ENCODE data around the gene RTN4R. TPM values are rescaled to one million over a fixed set of nuclear protein-coding genes. Genes with fewer than 3 reads are reported as not detected.

RTN4R gene
- total and polyA plus RNA-seq, 2 of the 4 experiments (the other 2 are of a cell fraction): 0.18 to 0.94 TPM

DNA sequence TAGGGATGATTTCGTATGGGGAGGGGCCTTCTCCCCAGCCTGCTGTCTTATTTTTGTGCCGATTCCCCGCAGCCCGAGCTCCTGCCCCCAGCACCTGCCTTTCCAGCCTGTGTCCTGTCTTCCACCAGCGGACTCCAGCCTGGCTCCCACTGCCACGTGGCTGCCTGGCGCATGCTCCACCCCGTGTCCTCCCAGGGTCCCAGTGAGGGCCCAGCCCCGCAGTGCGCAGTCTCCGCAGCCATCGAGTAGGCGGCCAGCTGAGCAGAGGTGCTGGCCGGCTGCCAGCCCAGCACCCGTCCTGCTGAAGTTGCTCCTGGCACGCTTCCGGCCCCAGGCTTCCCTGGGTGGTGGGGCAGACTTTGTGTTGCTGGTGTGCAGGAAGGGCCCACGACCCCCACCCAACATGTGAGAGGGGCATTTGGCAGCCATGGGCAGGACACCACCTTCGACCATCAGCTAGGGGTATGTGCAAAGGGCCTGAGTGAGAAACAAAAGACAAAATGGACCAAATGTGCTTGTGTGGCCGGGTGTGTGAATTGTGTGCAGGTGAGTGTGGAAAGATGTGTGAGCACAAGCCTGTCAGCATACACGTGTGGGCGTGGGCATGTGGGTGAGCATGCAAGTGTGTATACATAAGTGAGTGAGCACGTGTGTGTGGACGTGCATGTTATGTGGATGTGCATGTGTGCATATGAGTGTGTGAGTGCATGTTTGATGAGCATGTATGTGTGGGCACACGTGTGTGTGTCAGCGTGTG, 55.9 kb downstream of the RTN4R start (continued):
- TF ChIP-seq NFE2L2 (IDR thresholded peaks at IDR 0.05; ENCODE audit: low read depth, low read length): no peak

DNA sequence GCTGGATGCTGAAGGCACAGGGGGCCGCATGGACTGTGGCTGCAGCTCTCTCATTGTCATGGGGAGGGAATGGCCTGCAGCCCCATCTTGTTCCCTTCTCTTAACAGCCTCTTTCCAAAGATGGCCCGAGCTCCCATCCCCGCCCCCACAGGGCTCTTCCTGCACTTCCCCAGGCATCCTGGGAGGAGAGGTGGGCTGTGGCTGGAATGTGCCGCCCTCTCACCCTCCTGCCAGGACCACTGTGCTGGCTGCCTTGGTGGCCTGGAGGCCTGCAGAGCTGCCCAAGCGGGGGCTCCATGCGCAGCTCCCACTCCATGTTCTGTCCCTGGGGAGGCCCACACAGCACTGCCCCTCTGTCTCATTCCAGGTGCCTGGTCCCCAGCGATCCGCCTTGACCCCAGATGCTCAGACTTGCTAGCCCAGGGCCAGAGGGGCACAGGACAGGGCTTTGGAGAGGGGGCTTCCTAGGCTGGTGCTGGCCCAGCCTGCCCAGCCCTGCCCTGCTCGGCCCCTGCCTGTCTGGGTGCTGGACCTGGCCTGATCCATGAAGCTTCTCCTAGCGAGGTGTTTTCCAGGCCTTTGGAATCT, 56.6 kb downstream of the RTN4R start:
- Histone ChIP-seq H3K4ac (ENCODE audit: low read depth, low read length) (no peak overlapping the region), H3K79me1 (ENCODE audit: low read depth in 1 of 2, low read length in 2 of 2) (peaks cover 0 to 12% of the 10 kb centered on the region in 2 experiments; a peak in 3 of 4 replicates), H3K27me3 (ENCODE audit: control insufficient read depth, insufficient read depth, low read length) (peaks cover 4% of the 10 kb centered on the region; the same call in 1 of the 2 replicates), H2BK20ac (ENCODE audit: low read depth, low read length) (no peak overlapping the region), H3K4me3 (ENCODE audit: insufficient read depth, low read depth, low read length) (no peak overlapping the region), H3K27ac (ENCODE audit: insufficient read depth, low read length) (no peak overlapping the region), H3K18ac (ENCODE audit: low read depth, low read length) (no peak overlapping the region), H3K36me3 (ENCODE audit: control insufficient read depth, insufficient read depth, low read length) (no peaks in the 10 kb centered on the region), H2AFZ (replicated peaks; ENCODE audit: low read length, poor library complexity) (peak overlapping the region; percentile 8), H3K9me3 (ENCODE audit: control insufficient read depth, insufficient read depth, low read length) (no peaks in the 10 kb centered on the region), H2AK5ac (ENCODE audit: low read depth, low read length) (no peak overlapping the region), H4K5ac (ENCODE audit: low read depth, low read length) (no peak overlapping the region), H3K9me1 (ENCODE audit: insufficient read depth, low read length) (peaks cover 8% of the 10 kb centered on the region; the same call in 1 of the 2 replicates), H3K23ac (ENCODE audit: low read depth, low read length) (no peak overlapping the region), H3K4me2 (ENCODE audit: low read depth, low read length) (no peak overlapping the region), H4K91ac (ENCODE audit: insufficient read depth, low read depth, low read length) (no peak overlapping the region), H3K4me1 (ENCODE audit: control insufficient read depth, insufficient read depth, low read length) (peaks cover 5% of the 10 kb centered on the region), H4K8ac (ENCODE audit: low read depth in 2 of 2, low read length in 2 of 2) (no peak overlapping the region), H2BK5ac (ENCODE audit: low read depth, low read length, poor library complexity, severe bottlenecking) (no peak overlapping the region), H3K14ac (replicated peaks; ENCODE audit: low read depth, low read length) (no peak overlapping the region), H2BK120ac (ENCODE audit: low read depth, low read length) (no peak overlapping the region), H2AK9ac (replicated peaks; ENCODE audit: low read depth, low read length, poor library complexity) (peak overlapping the region; percentile 36), H4K20me1 (ENCODE audit: insufficient read depth, low read length) (no peaks in the 10 kb centered on the region), H2BK15ac (ENCODE audit: low read depth, low read length) (no peak overlapping the region), H3K56ac (ENCODE audit: extremely low read depth, insufficient read depth, low read length) (no peak overlapping the region), H3K9ac (ENCODE audit: low read depth, low read length) (no peak overlapping the region)
- BruUV-seq (replicated peaks): no TSS peak
- dilution Hi-C loops (cut with HindIII; ENCODE audit: low sequenced_read_pairs, unreplicated experiment): no loop called here
- ChIA-PET CTCF (no interaction called here), POLR2A (ENCODE audit: unreplicated experiment) (no interaction called here)
- DNase-seq (no peak), ATAC-seq (ENCODE audit: low read depth) (no peak)
- intact Hi-C loops (cut with micrococcal nuclease): no loop called here
- in situ Hi-C loops (cut with MboI; ENCODE audit: low sequenced_read_pairs): no loop called here
- WGBS, 2 experiments (ENCODE audit: extremely low coverage in 2 of 2, insufficient read length in 1 of 2): 100% methylated on average over 2 of the region's 10 CpGs; no CpG with 5 or more reads in 1 of the 2 experiments
- no peak for TF ChIP-seq CEBPB (IDR thresholded peaks at IDR 0.05; ENCODE audit: low read depth, low read length)
- no peak for TF ChIP-seq NFE2L2 (IDR thresholded peaks at IDR 0.05; ENCODE audit: low read depth, low read length)
- no peak for TF ChIP-seq SMC3 (IDR thresholded peaks at IDR 0.05; ENCODE audit: low read depth, low read length)
- TF ChIP-seq POLR2A (IDR thresholded peaks at IDR 0.05; ENCODE audit: low read depth, low read length): no peak
- no peak for TF ChIP-seq FOS (IDR thresholded peaks at IDR 0.05; ENCODE audit: low read depth, low read length)
- TF ChIP-seq BHLHE40 (IDR thresholded peaks at IDR 0.05; ENCODE audit: low read depth, low read length): no peak
- TF ChIP-seq MAZ (IDR thresholded peaks at IDR 0.05; ENCODE audit: borderline replicate concordance, low read depth, low read length): no peak
- TF ChIP-seq RCOR1 (IDR thresholded peaks at IDR 0.05; ENCODE audit: insufficient replicate concordance, low read length): no peak
- TF ChIP-seq, protein P1, sequence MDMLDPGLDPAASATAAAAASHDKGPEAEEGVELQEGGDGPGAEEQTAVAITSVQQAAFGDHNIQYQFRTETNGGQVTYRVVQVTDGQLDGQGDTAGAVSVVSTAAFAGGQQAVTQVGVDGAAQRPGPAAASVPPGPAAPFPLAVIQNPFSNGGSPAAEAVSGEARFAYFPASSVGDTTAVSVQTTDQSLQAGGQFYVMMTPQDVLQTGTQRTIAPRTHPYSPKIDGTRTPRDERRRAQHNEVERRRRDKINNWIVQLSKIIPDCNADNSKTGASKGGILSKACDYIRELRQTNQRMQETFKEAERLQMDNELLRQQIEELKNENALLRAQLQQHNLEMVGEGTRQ (IDR thresholded peaks at IDR 0.05; ENCODE audit: low read depth, low read length): no peak
- TF ChIP-seq, protein P2, sequence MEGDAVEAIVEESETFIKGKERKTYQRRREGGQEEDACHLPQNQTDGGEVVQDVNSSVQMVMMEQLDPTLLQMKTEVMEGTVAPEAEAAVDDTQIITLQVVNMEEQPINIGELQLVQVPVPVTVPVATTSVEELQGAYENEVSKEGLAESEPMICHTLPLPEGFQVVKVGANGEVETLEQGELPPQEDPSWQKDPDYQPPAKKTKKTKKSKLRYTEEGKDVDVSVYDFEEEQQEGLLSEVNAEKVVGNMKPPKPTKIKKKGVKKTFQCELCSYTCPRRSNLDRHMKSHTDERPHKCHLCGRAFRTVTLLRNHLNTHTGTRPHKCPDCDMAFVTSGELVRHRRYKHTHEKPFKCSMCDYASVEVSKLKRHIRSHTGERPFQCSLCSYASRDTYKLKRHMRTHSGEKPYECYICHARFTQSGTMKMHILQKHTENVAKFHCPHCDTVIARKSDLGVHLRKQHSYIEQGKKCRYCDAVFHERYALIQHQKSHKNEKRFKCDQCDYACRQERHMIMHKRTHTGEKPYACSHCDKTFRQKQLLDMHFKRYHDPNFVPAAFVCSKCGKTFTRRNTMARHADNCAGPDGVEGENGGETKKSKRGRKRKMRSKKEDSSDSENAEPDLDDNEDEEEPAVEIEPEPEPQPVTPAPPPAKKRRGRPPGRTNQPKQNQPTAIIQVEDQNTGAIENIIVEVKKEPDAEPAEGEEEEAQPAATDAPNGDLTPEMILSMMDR (conservative IDR thresholded peaks at IDR 0.05; ENCODE audit: low read depth, low read length): no peak
- TF ChIP-seq MXI1 (IDR thresholded peaks at IDR 0.05; ENCODE audit: borderline replicate concordance, low read depth, low read length): no peak
- TF ChIP-seq RAD21 (IDR thresholded peaks at IDR 0.05; ENCODE audit: low read length): no peak
- TF ChIP-seq MAFK (IDR thresholded peaks at IDR 0.05; ENCODE audit: low read depth, low read length): no peak

All from IMR-90 (cell line).